CD4-positive, alpha-beta T cell treated with Interferon gamma for 1 hour (primary cell): Measurements from ENCODE around the gene PWP2.
"Not testable (repeated sequence)": the region's sequence is repeated elsewhere in the genome, so short reads cannot be mapped to it uniquely, and the experiment has no call there.

Source experiments
- DNase-seq: peaks from one replicate; pipeline ENCODE4 v3.0.0-alpha.2; 2020

The PWP2 gene

GRCh38 chr21:44139787-44140551 lies 32.8 kb downstream of the PWP2 start:
- DNase-seq = not testable (repeated sequence)

GRCh38 chr21:44140552-44140932 lies 33.3 kb downstream of the PWP2 start:
- not testable (repeated sequence) for DNase-seq

GRCh38 chr21:44142470-44142869 lies 35.3 kb downstream of the PWP2 start:
- not testable (repeated sequence) for DNase-seq

DNA sequence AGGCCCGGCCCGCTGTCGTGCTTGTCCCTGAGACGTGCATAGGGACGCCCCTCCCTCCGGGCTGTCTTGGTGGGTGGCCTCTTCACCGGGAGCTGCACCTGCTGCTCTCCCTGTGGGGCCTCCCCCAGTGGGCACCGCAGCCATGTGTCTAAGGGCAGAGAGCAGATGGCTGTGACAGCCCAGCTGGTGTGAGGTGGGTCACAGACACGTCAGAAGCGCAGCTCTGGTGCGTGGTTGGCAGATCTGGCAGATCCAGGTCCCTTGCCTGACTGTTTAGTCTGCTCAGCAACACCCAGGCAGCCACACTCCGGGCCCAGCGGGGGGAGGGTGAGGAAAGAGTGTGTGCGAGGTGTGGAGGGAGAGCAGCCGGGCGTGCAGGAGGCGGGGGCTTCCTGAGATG lies 36.2 kb downstream of the PWP2 start:
- DNase-seq = peak; percentile 75

DNA sequence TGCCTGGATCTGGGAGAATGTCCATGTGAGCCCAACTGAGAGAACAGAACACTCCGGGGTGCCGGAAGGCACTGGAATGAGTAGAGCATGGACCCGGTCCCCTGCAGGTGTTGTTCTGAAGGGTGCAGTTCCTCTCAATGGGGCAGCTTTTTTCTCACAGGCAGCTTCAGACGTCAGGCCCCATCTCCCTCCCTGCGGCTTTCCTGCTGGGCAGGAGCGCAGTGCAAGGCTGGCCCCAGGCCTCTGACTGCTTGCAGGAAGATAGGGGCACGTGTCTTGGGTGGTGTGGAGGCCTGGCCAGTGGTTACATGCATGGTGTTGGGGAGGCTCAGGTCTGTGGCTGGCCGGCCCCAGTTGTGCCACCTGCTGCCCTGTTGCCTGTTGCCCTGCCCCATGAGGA lies 36.8 kb downstream of the PWP2 start:
- DNase-seq = not testable (repeated sequence)

- not testable (repeated sequence) for DNase-seq
These were observed 37.8 kb downstream of the PWP2 start for GRCh38 chr21:44144784-44145602.

- not testable (repeated sequence) for DNase-seq
These were observed 38.4 kb downstream of the PWP2 start for GRCh38 chr21:44145616-44146015.

- not testable (repeated sequence) for DNase-seq
These were observed 39.9 kb downstream of the PWP2 start for GRCh38 chr21:44147108-44147507.

GRCh38 chr21:44150255-44150654 lies 43.1 kb downstream of the PWP2 start:
- DNase-seq = not testable (repeated sequence)

DNA sequence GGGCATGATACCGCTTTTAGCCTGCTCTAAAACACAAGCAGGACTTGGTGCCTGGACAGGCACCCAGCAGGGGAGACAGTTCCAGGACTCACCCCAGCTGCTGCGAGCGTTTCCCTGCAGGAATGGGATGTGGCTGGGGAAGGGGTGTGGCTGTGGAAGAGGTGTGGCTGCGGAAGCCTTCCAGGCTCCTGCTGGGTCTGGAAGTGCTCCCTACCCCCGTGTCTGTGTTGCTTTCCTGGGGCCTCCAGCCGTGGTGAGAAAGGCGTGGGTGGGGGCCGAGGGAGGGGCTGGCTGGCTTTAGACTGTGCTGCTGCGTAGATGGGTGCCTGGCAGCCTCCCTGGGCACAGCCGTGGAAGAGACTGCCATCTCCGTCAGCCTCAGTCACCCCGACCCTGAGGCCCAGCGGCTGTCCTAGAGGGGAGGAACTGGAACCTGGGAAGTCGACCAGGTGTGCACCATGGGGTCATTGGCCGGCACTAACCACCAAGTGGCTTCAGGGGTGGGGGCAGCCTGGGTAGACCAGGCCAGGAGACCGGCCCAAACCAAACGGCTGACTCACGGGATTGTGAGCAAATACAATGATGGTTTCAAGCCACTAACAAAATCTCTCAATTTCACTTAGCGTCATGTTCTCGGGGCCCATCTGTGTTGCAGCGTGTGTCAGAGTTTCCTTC lies 46.2 kb downstream of the PWP2 start:
- DNase-seq = not testable (repeated sequence)

GRCh38 chr21:44153889-44154228 lies 46.7 kb downstream of the PWP2 start:
- peak; percentile 30 for DNase-seq

- not testable (repeated sequence) for DNase-seq
These were observed 47.6 kb downstream of the PWP2 start for GRCh38 chr21:44154816-44155230.

DNA sequence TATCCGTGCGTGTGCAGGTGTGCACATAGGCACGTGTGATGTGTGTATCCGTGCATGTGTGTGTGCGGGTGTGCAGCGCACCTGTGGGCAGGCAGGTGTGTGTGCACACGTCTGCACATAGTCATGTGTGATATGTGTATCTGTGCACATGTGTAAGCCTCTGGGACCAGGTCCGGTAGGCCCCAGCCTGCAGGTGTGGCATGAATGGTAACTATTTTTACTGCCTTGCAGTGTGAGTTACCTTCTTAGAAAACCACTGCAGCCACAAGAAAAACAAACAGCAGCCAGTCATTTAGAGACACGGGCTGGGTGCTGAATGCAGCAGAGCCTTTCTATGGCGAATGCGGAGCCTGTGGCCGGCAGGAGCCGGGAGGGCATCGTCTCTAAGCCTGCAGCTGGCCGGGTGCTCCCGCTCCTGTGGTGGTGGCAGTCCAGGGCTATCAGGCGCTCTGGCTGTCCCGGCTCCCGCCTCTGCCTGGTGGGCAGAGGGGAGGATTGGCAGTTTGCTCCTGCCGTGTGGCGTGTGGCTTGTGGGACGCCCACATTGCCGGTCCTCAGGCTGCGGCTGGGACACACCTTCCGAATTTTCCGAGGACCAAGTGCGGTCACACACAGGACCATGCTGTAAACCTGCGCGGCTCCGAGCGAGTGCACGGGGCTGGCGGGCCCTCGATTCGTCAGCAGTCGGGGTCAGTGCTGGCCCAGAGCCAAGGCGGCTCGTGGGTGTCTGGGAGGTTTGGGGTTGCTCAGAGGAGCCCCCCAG lies 48.2 kb downstream of the PWP2 start:
- DNase-seq = not testable (repeated sequence)

DNA sequence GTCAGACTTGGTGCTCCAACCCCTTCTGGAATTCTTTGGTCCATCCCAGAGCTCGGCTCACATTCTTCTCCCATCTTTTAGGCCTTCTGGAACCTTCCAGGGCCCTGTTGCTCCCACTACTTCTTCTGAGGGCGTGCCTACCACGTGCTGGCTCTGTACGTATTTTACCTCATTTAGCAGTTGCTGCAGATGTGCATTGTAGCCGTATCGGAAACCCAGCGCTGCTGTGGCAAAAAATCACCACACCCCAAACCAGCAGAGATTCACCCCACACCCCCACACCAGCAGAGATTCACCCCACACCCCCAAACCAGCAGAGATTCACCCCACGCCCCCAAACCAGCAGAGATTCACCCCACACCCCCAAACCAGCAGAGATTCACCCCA lies 48.8 kb downstream of the PWP2 start:
- DNase-seq = not testable (repeated sequence)

- peak; percentile 9 for DNase-seq
These were observed 50.4 kb downstream of the PWP2 start for GRCh38 chr21:44157439-44158081.

DNA sequence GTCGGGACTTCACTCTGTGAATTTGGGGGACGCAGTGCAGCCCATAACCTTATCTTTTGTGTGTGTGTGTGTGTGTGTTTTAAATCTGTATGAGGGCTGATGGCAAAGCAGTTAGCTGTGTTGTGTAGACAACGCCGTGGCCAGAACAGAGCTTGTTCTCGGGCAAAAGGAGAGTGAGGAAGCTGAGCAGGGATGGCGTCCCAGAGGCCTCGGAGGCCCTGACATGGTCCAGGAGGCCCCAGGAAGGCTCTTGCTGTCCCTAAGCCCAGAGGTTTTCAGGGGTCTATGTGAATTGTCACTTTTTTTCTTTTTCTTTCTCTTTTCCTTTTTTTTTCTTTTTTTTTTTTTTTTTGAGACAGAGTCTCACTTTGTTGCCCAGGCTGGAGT lies 50.9 kb downstream of the PWP2 start:
- DNase-seq = not testable (repeated sequence)

DNA sequence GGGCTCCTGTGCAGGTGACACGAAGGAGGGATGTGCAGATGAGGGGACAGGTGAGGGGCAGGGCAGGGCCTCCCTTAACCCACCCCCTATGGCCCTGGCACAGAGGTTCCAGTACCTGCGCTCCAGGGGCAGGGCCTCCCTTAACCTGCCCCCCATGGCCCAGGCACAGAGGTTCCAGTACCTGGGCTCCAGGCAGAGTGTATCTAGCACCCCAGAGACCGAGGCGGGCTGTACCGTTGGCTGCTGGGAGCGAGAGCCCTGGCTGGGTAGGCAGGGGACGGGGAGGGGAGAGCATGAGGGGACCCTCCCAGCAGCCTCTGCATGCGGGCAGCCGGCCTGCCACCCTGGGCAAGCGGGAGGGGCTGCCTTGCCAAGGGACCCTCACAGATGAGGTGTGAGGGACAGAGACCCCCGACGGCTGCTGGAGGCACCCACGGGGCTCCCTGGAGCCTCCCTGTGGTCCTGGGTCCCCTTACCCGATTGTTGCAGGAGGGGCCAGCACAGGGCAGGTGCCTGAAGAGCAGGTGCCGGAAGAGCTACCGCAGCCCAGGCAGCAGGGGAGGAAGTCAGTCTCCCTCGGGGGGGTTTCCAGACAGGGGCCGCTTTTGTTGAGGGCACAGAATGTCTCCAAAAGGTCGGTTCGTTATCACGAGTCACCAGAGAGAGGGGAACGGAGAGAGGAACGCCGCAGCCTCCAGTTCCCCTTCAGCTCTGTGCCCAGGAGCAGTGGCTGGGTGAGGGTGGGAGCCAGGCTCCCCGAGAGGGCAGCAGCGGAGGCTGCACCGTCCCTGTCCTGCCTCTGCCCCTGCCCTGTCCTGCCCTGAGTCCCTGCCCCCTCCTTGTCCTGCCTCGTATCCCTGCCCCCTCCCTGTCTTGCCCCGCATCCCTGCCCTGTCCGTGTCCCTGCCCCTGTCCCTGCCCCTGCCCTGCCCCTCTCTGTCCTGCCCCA lies 52.4 kb downstream of the PWP2 start:
- DNase-seq = not testable (repeated sequence)

- DNase-seq = not testable (repeated sequence)
These were observed 53.1 kb downstream of the PWP2 start for GRCh38 chr21:44160298-44160672.

GRCh38 chr21:44160821-44161220 lies 53.6 kb downstream of the PWP2 start:
- not testable (repeated sequence) for DNase-seq

- not testable (repeated sequence) for DNase-seq
These were observed 56.0 kb downstream of the PWP2 start for GRCh38 chr21:44163167-44163653.

- DNase-seq = not testable (repeated sequence)
These were observed 58.7 kb downstream of the PWP2 start for GRCh38 chr21:44165933-44166332.
